PC-9 (cell line): ENCODE results near the gene PYDC1. TPM values are rescaled to one million over a fixed set of nuclear protein-coding genes. Genes with fewer than 3 reads are reported as not detected.
A peak's percentile ranks its signal among the peaks of the same experiment; 100 is the strongest.

Experiments used
- BruUV-seq: library from RNA; stranded (reverse); fragments of 400-500 nt; replicated peaks from 2 replicates; lab custom pipeline; 2021; lab: Mats Ljungman, UMichigan
- CTCF ChIA-PET: fragments of 300-600 bp; sonication (Branson Sonifier 250); formaldehyde crosslinking; loops from one replicate; lab custom pipeline; 2022; ENCODE audit warnings: antibody characterized with exemption; lab: Charles Lee
- POLR2A ChIA-PET: fragments of 300-600 bp; sonication (Branson Sonifier 250); formaldehyde crosslinking; loops from one replicate; lab custom pipeline; 2022; ENCODE audit warnings: antibody characterized with exemption; ENCODE audit not compliant: unreplicated experiment; lab: Charles Lee
- DNase-seq, 2 experiments: peaks; one replicate each; pipeline versions ENCODE4 v3.0.0 to v3.0.0-alpha.2; 2015 to 2022; ENCODE audit warnings: mixed read lengths in 1 of 2
- H2AFZ ChIP-seq: fragments of 200-600 bp; sonication (generic); 2 replicates; pipeline ENCODE4 v1.8.1; 2017; ENCODE audit warnings: antibody characterized with exemption
- H3F3A ChIP-seq: fragments of 200-600 bp; sonication (generic); 2 replicates; pipeline ENCODE4 v1.8.1; 2017; ENCODE audit warnings: antibody characterized with exemption, mild to moderate bottlenecking, low read depth; ENCODE audit not compliant: insufficient read depth
- H3K27ac ChIP-seq: fragments of 200-600 bp; sonication (generic); 2 replicates; pipeline ENCODE4 v1.6.1; 2016; ENCODE audit warnings: mixed run types
- H3K27me3 ChIP-seq: fragments of 200-600 bp; sonication (generic); 2 replicates; pipeline ENCODE4 v1.6.1; 2016; ENCODE audit warnings: low read depth, mixed run types; ENCODE audit not compliant: insufficient read depth
- H3K36me3 ChIP-seq: fragments of 200-600 bp; sonication (generic); 2 replicates; pipeline ENCODE4 v1.6.1; 2016; ENCODE audit warnings: low read depth, mixed run types
- H3K4me1 ChIP-seq: fragments of 200-600 bp; sonication (generic); replicated peaks from 2 replicates; pipeline ENCODE4 v1.6.1; 2016; ENCODE audit warnings: mixed run types; ENCODE audit not compliant: insufficient read depth
- H3K4me2 ChIP-seq: fragments of 200-600 bp; sonication (generic); 2 replicates; pipeline ENCODE4 v1.6.1; 2017; ENCODE audit warnings: mixed run types
- H3K4me3 ChIP-seq: fragments of 200-600 bp; sonication (generic); 2 replicates; pipeline ENCODE4 v1.6.1; 2016; ENCODE audit warnings: mixed run types
- H3K79me2 ChIP-seq: fragments of 200-600 bp; sonication (generic); 2 replicates; pipeline ENCODE4 v1.6.1; 2017; ENCODE audit warnings: low read depth, mixed run types
- H3K9me2 ChIP-seq: fragments of 200-600 bp; sonication (generic); 2 replicates; pipeline ENCODE4 v1.8.1; 2017; ENCODE audit warnings: mild to moderate bottlenecking; ENCODE audit not compliant: insufficient read depth
- H3K9me3 ChIP-seq: fragments of 200-600 bp; sonication (generic); 2 replicates; pipeline ENCODE4 v1.8.1; 2016; ENCODE audit warnings: low read depth; ENCODE audit not compliant: insufficient read depth
- H4K20me1 ChIP-seq: fragments of 200-600 bp; sonication (generic); 2 replicates; pipeline ENCODE4 v1.8.1; 2017; ENCODE audit not compliant: insufficient read depth
- EZH2 ChIP-seq: fragments of 200-600 bp; sonication (generic); IDR thresholded peaks from 2 replicates; pipeline ENCODE4 v1.8.0; 2017; ENCODE audit warnings: antibody characterized with exemption, low read depth
- intact Hi-C: fragments of 100-400 bp; cut with micrococcal nuclease; formaldehyde crosslinking; loops from one replicate; pipeline ENCODE4 v1.10.0; 2022; ENCODE audit not compliant: unreplicated experiment
- total RNA-seq: library from RNA; stranded (reverse); gene quantifications from 2 replicates; pipeline ENCODE4 v1.2.3, GENCODE V29; 2021
- TF ChIP-seq, protein P1 (sequence below): fragments of 200-600 bp; sonication (generic); conservative IDR thresholded peaks from 2 replicates; pipeline ENCODE4 v1.6.1; 2017; ENCODE audit warnings: mixed run types, antibody characterized with exemption, mild to moderate bottlenecking, moderate library complexity

PYDC1 gene
- total RNA-seq, 1 experiment from 2014 or later: not detected

DNA sequence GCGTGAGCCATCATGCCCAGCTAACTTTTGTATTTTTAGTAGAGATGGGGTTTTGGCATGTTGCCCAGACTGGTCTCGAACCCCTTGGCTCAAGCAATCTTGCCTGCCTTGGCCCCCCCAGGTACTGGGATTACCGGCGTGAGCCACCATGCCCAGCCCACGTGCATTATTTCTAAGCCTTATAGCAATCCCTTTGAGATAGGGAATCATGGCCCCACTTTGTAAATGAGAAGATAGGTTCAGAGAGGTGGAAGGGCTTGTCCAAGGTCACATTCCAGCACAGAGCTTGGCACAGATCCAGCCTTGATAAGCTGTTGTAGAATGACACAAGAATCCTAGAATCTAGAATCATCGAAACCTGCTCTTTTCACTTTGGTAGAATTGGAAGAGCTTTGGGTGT, 10.2 kb downstream of the PYDC1 start:
- CTCF ChIA-PET: interaction anchor here (0.6 kb wide), 1 partner anchor 10 kb away, joined by 5 read pairs; the partner anchor contains the start of gene PYDC1
- BruUV-seq: no TSS peak
- no peak overlapping the region for H3K27ac ChIP-seq
- POLR2A ChIA-PET: interaction anchor here (0.6 kb wide), 3 partner anchors 9 to 235 kb away, joined by 3 to 6 read pairs (median 4); no protein-coding TSS in a partner anchor
- TF ChIP-seq EZH2: no peak
- TF ChIP-seq, protein P1, sequence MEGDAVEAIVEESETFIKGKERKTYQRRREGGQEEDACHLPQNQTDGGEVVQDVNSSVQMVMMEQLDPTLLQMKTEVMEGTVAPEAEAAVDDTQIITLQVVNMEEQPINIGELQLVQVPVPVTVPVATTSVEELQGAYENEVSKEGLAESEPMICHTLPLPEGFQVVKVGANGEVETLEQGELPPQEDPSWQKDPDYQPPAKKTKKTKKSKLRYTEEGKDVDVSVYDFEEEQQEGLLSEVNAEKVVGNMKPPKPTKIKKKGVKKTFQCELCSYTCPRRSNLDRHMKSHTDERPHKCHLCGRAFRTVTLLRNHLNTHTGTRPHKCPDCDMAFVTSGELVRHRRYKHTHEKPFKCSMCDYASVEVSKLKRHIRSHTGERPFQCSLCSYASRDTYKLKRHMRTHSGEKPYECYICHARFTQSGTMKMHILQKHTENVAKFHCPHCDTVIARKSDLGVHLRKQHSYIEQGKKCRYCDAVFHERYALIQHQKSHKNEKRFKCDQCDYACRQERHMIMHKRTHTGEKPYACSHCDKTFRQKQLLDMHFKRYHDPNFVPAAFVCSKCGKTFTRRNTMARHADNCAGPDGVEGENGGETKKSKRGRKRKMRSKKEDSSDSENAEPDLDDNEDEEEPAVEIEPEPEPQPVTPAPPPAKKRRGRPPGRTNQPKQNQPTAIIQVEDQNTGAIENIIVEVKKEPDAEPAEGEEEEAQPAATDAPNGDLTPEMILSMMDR: no peak
- H3K27me3 ChIP-seq: no peaks in the 10 kb centered on the region
- H4K20me1 ChIP-seq: no peaks in the 10 kb centered on the region
- no peak overlapping the region for H3K4me3 ChIP-seq
- no peaks in the 10 kb centered on the region for H3K79me2 ChIP-seq
- H3K4me2 ChIP-seq: no peak overlapping the region
- H3K36me3 ChIP-seq: no peaks in the 10 kb centered on the region
- intact Hi-C loops: no loop called here
- H3K9me3 ChIP-seq: no peaks in the 10 kb centered on the region
- no peak overlapping the region for H2AFZ ChIP-seq
- no peak for DNase-seq
- peaks cover 16% of the 10 kb centered on the region for H3K4me1 ChIP-seq
- peaks cover 14% of the 10 kb centered on the region; the same call in 1 of the 2 replicates for H3F3A ChIP-seq
- no peaks in the 10 kb centered on the region for H3K9me2 ChIP-seq

DNA sequence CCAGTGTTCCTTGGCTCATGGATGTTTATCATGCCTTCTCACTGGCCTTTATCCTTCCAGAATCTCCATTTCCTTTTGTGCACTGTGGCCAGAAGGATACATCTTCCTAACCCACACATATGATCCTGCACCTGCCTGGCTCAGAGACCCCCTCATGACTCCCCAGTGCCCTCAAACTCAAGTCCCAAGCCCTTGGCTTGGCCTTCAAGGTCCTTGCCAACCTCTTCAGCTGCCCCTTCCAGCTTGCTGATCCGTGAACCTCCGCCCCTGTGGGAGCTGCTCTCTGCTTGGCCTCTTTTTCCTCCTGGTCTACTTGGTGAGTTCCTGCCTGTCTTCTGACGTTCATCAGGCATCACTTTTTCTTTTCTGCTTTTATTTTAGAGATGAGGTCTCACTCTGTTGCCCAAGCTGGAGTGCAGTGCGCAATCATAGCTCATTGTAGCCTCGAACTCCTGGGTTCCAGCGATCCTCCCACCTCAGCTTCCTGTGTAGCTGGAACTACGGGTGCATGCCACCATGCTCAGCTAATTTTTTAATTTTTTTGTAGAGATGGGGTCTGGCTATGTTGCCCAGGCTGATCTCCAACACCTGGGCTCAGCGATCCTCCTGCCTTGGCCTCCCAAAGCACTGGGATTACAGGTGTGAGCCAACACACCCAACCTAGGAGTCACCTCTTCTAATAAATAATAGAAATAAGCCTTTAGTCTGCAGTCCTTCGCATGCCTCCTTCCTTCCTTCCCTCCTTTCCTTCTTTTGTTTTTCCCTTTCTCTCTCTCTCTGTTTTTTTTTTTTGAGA, 11.9 kb downstream of the PYDC1 start:
- TF ChIP-seq, protein P1: no peak
- Histone ChIP-seq H3K27ac (no peak overlapping the region), H3K4me1 (peaks cover 20% of the 10 kb centered on the region), H3F3A (peaks cover 28% of the 10 kb centered on the region; the same call in 1 of the 2 replicates), H3K27me3 (no peaks in the 10 kb centered on the region), H4K20me1 (no peaks in the 10 kb centered on the region), H3K79me2 (no peaks in the 10 kb centered on the region), H3K9me2 (no peaks in the 10 kb centered on the region), H3K4me2 (no peak overlapping the region), H3K4me3 (no peak overlapping the region), H3K9me3 (no peaks in the 10 kb centered on the region), H2AFZ (no peak overlapping the region), H3K36me3 (no peaks in the 10 kb centered on the region)
- POLR2A ChIA-PET: no interaction called here
- DNase-seq: no peak
- CTCF ChIA-PET: no interaction called here
- intact Hi-C loops: loop anchor here (5.0 kb wide), 2 partner anchors 182 to 237 kb away; partner anchors contain the start of gene ZNF843
- no TSS peak for BruUV-seq

DNA sequence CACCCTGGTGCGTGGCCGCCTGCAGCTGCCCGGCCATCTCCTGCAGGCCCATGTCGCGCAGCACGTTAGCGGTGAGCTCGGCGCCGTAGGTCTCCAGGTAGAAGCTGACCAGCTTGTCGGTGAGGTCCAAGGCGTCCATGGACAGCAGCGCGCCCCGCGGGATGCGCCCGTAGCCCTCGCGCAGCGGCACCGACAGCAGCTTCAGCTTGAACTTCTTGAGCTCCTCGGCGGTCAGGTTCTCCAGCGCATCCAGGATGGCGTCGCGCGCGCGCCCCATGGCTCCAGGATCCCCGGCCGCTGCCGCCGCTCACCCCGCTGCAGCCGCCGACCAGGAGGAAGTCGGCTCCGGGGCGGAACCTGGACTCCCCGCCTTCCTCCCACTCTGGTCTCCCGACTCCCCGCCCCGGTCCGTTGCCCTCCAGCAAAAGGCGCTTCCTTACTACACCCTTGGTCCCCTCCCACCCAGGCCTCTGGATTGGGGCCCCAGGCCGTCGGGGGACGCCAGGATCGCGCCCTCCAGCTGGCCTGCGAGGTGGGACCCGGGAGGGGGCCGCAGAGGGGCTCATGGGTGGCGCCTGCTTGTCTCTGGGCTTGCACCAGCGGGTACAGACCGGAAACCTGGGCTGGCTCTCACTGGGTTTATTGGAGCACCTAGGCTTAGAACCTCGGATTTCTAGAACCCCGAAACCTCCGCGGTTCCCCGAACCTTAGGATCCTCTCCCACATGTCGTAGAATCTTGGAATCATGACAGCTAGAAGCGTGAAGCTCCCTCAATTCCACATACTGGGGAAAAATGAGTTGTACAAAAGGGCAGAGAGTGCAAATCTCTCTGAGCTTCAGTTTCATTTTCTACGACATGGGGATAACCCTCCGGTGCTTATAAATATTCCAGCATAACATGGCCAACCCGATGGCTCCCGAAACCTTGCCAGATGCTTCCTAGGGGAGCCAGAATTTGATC, 14.2 kb downstream of the PYDC1 start, which contains the start of gene PYCARD:
Gene PYCARD, minus strand, starts transcription at position 347 of the 962 bp plus-strand sequence. Its CDS starts 70 bp downstream, at position 277.
- Histone ChIP-seq H3K4me1 (peaks cover 19% of the 10 kb centered on the region), H3K9me3 (no peaks in the 10 kb centered on the region), H4K20me1 (peaks cover 14% of the 10 kb centered on the region; the same call in 1 of the 2 replicates), H3K27ac (no peak within 1 kb of the TSS), H3K4me2 (peak within 1 kb of the TSS; percentile 64), H3K4me3 (peak within 1 kb of the TSS; percentile 47), H3K36me3 (no peaks in the 10 kb centered on the region), H3F3A (peaks cover 52% of the 10 kb centered on the region), H3K79me2 (no peaks in the 10 kb centered on the region), H3K9me2 (no peaks in the 10 kb centered on the region), H3K27me3 (no peaks in the 10 kb centered on the region), H2AFZ (no peak within 1 kb of the TSS)
- TF ChIP-seq EZH2: no peak
- no TSS peak for BruUV-seq
- intact Hi-C loops: loop anchor here (2.0 to 5.0 kb wide), 3 partner anchors 130 to 240 kb away; partner anchors contain the start of gene ZNF843
- ChIA-PET CTCF (interaction anchor here (0.5 to 1.0 kb wide), 5 partner anchors 9 to 671 kb away, joined by 3 to 7 read pairs (median 3); partner anchors contain the start of gene ZNF267), POLR2A (interaction anchor here (0.5 to 1.3 kb wide), 2 partner anchors 16 to 22 kb away, joined by 6 to 11 read pairs; partner anchors contain the start of gene FUS)
- DNase-seq: peak in 1 of 2 experiments; percentile 65
